Measurements from ENCODE around the gene BTBD16.

The BTBD16 gene

DNA sequence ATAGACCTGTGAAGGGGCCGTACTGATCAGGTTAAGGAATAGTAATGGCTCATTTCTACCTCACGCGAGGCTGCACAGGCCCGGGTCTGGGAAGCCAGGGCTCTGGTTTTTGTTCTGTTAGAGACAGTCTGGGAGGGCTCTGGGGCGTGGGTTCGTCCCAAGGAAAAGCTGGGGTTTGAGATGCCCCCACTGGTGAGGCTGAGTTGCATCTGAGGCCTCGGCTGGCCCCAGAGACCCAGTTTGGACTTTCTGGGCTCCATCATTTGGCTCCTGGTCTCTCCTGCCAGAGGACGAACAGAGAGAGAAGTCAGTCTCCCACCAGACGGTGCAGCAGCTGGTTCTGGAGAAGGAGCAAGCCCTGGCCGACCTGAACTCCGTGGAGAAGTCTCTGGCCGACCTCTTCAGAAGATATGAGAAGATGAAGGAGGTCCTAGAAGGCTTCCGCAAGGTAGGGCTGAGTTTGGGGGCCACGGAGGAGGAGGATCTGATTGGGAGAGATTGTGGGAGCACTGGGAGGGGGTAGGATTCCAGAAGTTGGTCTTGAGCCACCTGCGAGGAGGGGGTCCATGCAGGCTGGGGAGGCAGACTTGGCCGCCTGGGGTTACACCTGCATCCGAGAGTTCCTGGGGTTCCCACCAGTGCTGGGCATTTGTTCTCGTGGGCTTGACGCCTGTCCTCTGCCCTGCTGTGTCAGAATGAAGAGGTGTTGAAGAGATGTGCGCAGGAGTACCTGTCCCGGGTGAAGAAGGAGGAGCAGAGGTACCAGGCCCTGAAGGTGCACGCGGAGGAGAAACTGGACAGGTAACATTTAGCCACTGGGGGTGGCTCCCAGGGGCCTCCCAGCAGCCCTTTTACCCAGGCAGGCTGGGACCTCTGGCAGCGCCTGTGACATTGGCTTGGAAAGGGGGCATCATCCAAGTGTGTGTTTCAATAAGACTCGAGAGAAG is 22.5 kb upstream of the BTBD16 start:
- DNase-seq (ENCODE audit: low read depth in 2 of 2): no peak

DNA sequence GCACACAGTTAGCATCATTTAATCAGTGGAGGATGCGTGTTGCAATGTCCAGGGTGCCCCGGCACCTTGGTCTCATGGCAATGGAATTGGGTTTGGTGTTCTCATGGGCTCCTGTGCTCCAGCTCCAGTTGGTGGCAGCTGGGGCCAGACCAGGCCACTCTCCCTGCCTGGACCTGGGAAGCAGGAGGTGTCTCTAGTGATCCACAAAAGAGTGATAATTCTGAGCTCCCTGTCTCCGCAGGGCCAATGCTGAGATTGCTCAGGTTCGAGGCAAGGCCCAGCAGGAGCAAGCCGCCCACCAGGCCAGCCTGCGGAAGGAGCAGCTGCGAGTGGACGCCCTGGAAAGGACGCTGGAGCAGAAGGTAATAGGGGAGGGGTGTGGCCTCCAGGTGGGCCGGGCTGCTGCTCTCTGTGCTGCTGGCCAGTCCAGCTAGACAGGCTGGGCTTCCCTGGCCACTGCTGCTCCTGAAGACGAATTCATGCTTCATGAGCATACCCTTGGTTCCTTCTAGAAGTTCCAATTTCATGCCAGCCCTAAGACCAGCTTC is 21.7 kb upstream of the BTBD16 start:
- DNase-seq (ENCODE audit: low read depth in 2 of 2): no peak

DNA sequence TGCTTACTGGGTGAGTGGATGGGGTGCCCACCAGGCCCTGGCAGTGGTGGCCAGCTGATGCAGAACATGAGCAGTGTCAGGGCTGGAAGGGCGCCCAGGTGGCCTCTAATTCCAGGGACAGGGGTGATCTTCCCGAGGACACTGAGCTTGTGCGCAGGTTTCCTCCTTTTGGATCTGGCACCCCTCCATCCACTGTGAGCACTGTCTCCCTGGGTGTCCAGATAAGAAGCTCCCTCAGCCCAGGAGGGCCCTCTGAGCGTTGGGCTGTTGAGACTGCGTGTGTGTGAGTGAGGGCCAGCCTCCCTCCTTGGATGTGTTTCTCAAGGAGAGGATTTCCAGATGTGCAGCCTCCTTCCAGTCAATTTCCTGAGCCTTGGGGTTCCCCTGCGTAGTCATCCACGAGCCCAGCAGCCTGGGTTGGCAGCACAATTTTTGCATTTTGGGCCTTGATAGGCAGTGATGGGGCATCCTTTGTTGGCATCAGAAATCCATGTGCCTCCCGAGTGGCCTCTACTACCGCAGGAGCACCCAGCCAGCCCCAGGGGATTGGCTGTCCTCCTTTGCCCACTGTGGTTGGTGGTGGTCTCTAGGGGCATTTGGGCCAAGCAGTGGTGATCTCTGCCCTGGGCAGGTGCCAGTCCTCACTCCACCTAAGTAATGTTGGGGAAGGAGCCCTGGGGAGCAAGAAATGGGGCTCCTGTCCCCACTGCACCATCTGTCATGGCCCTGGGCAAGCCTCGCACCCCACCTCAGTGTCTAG is 20.9 kb upstream of the BTBD16 start:
- DNase-seq (ENCODE audit: low read depth in 2 of 2): no peak

DNA sequence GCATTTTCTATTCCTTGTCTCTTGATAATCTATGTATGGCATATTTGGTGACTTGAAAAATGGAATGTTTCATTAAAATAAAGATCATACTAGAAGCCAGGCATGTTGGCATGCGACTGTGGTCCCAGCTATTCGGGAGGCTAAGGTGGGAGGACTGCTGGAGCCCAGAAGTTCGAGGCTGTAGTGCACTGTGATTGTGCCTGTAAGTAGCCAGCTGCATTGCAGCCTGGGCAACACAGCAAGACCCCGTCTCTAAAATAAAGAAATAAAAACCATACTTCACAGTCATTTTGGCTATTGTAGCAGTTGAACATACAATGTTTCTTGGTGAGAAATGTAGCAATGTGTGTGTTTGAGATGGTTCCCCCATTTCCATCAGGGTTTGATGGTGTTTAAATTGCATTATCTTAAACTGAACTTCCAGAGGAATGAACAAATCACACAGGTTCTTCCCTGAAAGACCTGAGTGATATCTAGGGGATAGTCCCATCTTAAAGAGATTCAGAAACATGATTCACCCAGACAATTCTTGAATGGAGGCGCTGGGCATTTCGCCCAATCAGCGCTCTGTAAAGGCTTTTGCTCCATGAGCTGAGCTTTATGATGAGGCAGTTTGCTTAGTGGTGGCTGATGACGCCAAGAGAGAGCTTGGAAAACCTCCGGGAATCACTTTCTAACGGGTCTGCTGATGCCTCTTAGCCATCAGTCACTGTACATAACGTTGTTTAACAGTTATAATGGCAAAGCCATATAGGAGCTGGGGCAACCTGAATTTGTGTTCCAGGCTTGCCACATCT is 19.4 kb upstream of the BTBD16 start:
- DNase-seq (ENCODE audit: low read depth in 2 of 2): no peak

DNA sequence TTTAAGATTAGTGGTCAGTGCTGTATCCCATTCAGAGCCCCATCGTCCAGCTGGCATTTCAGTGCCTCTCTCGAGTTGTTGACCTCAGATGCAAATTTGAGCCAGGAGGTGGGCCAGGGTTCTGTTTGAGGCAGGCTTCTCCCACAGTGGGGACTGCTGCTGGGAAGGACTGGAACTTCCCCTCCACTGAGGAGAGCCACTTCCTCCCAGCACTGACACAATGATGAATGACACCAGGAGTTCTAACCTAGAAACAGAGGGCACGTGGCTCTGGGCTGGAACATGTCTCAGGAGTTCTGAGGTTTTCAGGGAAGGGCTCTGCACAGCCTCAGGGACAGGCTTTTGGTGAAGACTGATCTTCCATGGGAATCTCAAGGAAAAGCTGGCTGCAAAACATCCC is 18.3 kb upstream of the BTBD16 start:
- no peak for DNase-seq (ENCODE audit: low read depth in 2 of 2)

DNA sequence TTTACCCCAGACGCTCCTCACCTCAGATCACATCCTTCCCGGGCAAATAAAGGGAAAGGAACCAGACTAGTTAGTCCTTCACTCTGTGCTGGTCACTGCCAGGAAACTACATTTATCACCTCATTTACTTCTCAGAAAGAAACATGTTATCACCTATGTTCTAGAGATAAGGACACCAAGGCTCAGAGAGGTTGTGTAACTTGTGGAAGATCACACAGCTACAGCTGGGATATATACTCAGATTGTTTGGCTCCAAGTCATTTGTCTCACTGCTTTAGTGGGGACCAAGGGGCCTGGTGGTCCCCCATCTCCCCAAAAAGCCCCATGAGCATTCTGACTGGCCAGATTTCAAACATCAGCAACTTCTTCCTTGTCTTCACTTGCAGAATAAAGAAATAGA is 17.5 kb upstream of the BTBD16 start:
- DNase-seq (ENCODE audit: low read depth in 2 of 2): no peak

DNA sequence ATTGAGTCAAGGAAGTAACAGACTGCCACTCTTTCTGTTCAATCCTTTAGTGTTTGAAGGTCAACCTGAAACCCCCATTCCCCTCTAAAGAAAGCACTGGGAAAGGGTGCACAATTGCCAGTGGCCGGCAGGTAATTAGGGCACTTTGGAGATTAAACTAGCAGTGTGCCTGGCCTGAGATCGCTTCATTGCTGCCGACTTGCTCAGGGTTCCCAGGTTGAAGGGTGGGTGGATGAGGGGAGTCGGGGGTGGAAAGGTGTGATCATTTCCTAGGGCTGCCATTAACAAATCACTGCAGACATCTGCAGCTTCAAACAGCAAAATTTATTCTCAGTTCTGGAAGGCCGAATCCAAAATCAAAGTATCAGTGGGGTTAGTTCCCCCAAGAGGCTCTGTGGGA is 16.3 kb upstream of the BTBD16 start:
- no peak for DNase-seq (ENCODE audit: low read depth in 2 of 2)

DNA sequence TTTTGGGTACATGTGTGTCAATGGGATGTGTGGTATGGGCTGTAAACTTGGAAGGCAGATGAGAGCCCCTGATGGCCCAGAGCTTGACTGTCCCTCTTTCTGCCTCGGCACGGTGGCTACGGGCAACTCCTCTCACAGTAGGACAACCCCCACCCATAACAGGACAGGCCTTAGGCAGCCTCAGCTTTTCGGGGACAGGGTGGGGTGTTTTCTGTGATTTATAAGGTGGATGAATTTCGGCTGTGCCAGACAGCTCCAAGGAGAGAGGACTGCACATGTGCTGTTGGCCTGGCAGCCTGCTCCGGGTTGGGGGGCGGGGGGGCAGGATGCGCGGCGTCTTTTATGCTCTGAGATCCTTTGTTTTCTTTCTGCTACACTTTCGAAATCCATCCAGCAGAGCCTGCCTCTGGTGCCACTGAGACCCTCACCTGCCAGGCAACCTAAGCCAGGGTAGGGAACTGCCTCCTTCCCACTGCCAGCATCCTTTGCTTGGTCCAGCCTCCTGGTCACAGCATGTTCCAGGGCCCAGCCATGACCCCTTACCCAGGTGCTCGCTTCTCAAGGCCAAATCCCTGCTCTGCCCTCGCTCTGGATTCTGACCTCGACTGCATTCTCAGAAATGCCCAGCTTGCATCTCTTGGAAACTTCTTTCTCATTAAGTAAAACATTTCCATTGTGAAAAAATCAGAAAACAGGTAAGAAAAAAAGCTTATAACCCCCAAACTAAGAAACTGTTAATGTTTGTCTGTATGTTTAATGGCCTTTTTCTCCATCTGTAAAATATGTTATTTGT is 15.4 kb upstream of the BTBD16 start:
- DNase-seq (ENCODE audit: low read depth in 2 of 2): no peak

DNA sequence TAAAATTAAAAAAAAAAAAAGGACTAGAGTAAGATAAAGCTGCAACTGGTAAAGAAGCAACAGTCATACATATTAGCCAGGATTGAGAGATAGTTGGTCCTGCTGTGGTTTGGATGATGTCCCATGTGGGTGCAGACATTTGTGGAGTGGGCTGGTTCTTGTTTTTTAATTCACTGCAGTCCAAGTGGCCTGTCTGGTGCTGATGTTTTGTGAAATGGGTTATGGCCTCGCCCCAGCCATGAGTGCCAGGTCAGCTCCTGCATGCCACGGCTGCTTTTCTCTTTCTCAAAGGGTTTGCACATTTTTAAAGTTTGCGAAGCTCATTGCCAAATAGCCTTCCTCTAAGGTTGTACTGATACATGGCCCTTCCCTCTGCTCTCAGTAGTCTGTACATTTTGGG is 14.1 kb upstream of the BTBD16 start:
- no peak for DNase-seq (ENCODE audit: low read depth in 2 of 2)

DNA sequence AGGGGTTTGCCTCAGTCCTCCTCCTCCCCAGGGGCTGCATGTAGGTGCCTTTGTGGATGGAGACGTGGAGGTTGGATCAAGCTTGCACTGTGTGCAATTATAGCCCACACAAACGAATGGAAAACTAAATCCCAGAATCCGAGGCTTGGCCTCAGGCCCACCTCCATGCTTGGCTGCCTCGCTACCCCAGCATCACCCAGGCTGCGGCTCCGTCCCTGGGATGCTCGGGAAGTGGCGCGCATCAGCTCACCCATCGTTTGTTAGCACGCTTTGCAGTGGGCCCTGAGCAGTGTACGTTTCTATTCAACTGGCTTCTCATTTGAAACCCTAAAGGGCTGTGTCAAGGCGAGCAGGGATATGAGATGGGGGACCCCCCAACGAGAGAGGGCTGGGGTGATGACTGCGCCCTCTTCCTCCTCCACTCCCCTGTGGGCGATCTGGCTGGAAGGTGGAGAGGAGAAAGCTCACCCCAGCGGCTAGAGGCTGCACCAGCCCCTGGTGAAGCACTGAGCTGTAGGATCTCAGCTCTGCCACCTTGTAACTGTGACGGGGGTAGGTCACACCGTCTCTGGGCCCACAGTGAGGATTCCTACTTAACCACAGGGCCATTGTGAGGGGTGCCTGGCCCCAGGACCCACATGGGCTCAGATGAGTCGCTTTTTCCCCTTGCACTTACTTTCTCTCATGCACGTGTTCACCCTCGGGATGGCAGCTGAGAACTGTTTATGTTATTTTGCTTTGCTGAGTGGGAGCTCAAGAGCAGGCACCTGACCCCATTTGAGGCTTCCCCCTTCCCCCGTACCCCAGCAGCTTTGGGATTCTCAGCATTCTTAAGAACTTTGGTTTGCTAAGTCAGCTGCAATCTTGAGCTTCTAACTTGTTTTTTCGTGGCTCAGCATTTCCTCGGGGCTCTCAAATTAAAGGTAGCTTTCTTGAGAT is 12.7 kb upstream of the BTBD16 start:
- no peak for DNase-seq (ENCODE audit: low read depth in 2 of 2)

DNA sequence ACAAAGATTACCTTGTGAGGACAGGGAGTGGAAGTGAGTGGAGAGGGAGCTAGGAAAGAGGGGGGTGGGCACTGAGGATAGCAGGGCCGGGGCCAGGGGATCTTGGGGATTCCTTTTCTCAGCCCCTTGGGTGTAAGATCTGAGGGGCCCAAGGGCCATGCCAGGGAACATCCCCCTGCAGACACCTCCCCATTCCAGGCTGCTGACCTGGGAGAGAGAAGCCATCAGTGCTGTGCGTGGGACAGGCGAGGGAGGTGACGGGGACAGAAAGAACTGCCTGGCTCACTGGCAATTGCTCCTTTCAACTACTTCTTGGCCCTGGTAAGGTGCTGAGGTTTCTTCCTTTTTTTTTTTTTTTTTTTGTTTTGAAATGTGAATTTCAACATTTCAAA is 12.0 kb upstream of the BTBD16 start:
- no peak for DNase-seq (ENCODE audit: low read depth in 2 of 2)

DNA sequence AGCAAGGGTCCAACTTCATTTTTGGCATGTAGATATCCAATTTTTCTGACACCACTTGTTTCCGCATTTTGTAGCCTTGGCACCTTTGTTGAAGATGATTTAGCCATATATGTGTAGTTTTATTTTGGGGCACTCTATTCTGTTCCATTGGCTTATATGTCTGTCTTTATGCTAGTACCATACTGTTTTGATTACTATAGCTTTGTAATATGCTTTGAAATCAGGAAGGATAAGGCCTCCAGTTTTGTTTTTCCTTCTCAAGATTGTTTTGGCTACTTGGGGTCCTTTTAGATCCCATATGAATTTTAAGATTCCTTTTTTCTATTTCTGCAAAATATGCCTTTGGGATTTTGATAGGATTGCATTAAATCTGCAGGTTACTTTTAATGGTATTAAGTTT is 9.5 kb upstream of the BTBD16 start:
- DNase-seq (ENCODE audit: low read depth in 2 of 2): no peak

DNA sequence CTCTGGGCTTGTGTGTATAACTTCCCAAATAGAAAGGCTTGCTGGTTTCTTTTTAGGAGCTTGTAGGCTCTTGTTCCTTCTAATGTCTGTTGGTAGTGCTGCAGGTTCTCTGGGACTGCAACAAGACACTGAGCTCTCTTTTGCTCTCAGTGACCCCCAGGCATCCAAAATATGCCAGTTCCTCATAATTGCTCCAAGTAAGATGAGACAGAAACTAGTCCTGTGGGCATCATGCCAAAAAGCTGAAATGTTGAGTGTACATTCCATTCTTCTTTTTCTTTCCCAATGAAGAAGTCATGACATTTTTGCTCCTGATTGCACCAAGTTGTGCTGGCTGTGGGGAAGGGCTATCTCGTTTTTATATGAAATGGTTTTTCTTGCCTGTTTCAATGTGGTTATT is 7.1 kb upstream of the BTBD16 start:
- no peak for DNase-seq (ENCODE audit: low read depth in 2 of 2)

DNA sequence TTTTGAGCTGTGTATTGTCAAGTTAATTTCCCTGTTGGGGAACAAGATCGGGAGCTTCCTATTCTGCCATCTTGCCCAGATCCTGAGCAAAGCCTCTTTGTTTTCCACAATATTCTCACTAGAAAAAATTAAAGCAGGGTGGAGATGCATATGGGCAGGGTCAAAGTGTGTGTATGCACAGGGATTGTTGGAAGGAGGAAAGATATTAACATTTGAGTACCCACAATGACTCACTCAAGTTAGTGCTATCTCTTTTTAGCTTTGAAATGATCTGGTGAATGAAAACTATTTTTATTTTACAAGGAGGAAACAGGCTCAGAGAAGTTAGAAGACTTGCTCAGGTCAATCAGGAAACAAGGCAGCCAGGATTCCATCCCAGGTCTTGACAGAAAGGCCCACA is 6.7 kb upstream of the BTBD16 start:
- DNase-seq (ENCODE audit: low read depth in 2 of 2): no peak

DNA sequence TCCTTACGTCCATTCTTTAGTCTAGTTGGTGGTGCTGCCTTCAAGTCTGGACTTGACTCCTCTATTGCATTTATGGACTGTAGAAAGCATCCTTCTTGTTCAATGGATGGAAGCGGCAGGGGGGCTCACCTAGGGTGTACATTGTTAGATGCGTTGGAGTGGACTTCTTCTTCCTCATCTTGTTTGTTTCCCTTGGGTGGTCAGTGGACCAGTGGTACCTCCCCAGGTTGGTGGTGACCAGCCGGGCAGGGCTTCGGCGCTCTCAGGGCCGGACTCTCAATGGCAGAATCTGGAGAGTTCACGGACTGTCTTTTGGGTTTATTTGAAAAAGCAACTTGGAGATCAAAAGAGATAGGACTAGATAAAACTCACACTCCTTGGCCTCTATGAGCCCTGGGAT is 6.2 kb upstream of the BTBD16 start:
- no peak for DNase-seq (ENCODE audit: low read depth in 2 of 2)

DNA sequence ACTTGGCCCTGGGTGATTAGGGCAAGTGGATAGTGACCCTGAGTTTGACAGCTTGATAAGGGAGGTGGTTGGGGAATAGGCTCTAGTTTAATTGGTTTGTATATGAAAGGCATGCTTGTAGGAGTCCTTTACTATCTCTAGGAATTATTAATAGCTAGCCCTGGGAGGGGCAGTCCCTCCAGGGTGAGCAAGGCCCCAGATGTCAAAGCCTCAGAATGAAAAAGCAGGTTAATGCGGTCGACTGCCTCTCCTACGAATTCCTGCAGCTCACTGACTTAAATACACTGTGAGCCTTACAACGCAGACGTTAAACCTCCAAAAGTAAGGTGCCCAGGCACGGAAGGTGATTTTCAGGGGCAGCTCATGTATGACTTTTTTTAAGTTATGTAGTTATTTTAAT is 5.2 kb upstream of the BTBD16 start:
- no peak for DNase-seq (ENCODE audit: low read depth in 2 of 2)

DNA sequence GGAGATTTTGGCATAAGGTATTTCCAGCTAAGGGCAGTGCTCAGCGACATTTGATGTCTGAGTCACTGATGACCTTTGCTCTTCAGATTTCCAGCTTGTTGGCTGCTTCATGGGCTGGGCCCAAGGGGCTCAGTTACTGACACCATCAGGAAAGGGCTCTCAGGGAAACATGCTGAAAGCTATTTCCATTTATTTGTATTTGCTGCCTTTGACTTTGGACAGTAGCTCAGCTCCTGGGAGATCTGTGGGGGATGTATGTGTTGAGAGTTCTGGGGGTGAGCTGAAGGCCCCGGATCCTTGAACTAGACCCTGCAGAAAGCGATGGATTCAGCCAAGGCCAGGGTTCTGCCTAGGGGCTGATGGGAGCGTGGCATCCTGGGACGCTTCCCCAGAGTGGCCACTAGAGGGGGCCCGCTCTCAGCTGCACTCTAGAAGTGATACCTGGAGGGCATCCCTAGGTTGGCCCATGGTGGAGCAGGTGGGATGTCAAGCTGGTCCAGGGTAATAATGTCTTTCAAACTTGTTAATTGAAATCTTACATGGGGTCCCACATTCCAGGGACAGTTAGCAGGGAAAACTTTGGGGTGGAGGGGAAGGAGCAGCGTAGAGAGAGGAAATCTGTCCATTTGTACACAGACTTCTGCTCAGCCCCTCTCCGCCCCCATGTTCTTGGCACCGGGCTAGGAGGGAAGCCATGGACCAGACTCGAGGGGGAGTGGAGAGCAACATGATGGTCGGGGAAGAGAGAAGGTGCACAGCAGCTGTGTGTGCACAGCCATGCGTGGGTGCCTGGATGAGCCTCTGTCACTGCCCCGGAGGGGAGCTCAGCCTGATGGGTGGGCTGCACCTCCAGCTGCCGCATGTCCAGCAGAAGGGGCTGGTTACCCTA is 3.0 kb upstream of the BTBD16 start:
- peak; percentile 11 to 17 for DNase-seq (ENCODE audit: low read depth in 2 of 2)

DNA sequence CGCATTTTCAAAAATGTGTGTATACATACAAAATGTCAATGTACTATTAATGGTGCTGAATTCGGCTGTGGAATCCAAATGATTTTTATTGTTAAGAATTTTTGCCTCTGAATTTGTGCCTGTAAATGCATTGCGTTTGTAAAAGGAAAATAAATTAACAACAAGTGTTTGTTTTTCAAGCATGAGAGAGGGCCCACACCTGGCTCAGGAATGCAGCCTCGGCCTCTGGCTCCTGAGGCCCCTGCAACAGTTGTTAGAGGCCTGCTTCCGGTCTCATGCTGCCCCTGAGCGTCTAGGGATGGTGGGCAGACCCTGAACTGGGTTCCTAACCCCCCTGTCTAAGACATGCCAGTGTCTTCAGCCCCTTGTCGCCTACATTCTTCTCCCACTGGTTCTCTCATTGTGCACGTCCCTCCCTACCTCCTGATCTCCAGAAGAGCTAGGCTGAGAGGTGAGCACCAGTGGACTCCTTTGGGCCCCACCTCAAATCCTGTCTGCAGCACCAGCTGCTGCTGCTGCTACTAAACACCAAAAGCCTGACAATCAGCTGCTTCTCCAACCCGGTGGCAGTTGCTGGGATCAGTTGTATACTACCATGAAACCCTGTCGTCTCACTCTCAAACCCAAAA is 1.9 kb upstream of the BTBD16 start:
- no peak for DNase-seq (ENCODE audit: low read depth in 2 of 2)
